Measurements from ENCODE around the gene DAB2.

Gene DAB2

DNA sequence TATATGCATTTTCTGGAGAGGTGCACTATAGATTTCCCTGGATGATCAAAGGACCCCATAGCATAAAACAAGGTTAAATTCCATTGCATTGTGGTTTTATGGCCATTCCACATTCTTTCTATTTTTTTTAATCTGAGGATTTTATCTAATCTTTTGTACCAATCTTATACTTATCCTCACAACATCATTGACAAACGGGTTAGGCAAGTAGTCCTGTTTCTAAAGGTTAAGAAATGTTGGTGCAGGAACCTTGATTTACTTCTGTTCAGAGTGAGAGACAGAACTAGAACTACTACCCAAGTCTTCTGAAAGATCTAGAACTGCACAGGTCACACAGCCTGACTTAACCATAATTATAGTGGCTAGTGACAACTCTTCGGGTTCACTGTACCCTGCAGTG is 5.7 kb upstream of the DAB2 start:
- Histone ChIP-seq H3K9ac (ENCODE audit: low read length) (no peak overlapping the region), H3K79me2 (ENCODE audit: insufficient read depth, low read length) (no peaks in the 10 kb centered on the region), H3K9me3 (ENCODE audit: low read length) (no peaks in the 10 kb centered on the region), H2AFZ (ENCODE audit: low read length) (no peak overlapping the region), H3K4me3 (ENCODE audit: low read depth, low read length, poor library complexity, severe bottlenecking) (no peak overlapping the region), H4K20me1 (ENCODE audit: insufficient read depth, low read length) (no peaks in the 10 kb centered on the region), H3K4me2 (ENCODE audit: low read length) (no peak overlapping the region), H3K27ac (ENCODE audit: low read depth, low read length, poor library complexity, severe bottlenecking) (no peak overlapping the region), H3K36me3 (ENCODE audit: insufficient read depth, low read length) (no peaks in the 10 kb centered on the region), H3F3A (ENCODE audit: insufficient read depth, low read length) (no peaks in the 10 kb centered on the region), H3K9me2 (ENCODE audit: low read depth, low read length) (no peaks in the 10 kb centered on the region), H3K4me1 (ENCODE audit: insufficient read depth, low read length, severe bottlenecking) (no peaks in the 10 kb centered on the region), H3K27me3 (ENCODE audit: insufficient read depth, low read length) (no peaks in the 10 kb centered on the region)
- TF ChIP-seq, protein P1, sequence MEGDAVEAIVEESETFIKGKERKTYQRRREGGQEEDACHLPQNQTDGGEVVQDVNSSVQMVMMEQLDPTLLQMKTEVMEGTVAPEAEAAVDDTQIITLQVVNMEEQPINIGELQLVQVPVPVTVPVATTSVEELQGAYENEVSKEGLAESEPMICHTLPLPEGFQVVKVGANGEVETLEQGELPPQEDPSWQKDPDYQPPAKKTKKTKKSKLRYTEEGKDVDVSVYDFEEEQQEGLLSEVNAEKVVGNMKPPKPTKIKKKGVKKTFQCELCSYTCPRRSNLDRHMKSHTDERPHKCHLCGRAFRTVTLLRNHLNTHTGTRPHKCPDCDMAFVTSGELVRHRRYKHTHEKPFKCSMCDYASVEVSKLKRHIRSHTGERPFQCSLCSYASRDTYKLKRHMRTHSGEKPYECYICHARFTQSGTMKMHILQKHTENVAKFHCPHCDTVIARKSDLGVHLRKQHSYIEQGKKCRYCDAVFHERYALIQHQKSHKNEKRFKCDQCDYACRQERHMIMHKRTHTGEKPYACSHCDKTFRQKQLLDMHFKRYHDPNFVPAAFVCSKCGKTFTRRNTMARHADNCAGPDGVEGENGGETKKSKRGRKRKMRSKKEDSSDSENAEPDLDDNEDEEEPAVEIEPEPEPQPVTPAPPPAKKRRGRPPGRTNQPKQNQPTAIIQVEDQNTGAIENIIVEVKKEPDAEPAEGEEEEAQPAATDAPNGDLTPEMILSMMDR (IDR thresholded peaks at IDR 0.05; ENCODE audit: low read length) = no peak
- TF ChIP-seq EZH2 (IDR thresholded peaks at IDR 0.05; ENCODE audit: borderline replicate concordance, low read length) = no peak

DNA sequence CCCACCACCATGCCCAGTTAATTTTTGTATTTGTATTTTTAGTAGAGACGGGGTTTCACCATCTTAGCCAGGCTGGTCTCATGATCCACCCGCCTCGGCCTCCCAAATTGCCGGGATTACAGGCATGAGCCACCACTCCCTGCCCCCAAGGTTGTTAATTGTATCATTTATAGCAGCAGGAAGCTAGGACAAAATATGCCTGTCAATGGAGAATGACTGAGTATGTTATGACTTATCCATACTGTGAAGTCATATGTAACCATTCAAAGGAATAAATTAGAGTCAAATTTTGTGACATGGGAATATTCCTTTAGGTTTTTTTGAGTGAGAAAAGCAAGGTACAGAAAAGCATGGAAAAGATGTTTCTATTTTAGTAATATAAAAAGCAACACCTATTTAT is 3.9 kb upstream of the DAB2 start:
- H3F3A ChIP-seq (ENCODE audit: insufficient read depth, low read length) = no peaks in the 10 kb centered on the region
- H3K27me3 ChIP-seq (ENCODE audit: insufficient read depth, low read length) = no peaks in the 10 kb centered on the region
- H3K9ac ChIP-seq (ENCODE audit: low read length) = no peak overlapping the region
- TF ChIP-seq EZH2 (IDR thresholded peaks at IDR 0.05; ENCODE audit: borderline replicate concordance, low read length) = no peak
- TF ChIP-seq, protein P1 (IDR thresholded peaks at IDR 0.05; ENCODE audit: low read length) = no peak
- no peaks in the 10 kb centered on the region for H3K36me3 ChIP-seq (ENCODE audit: insufficient read depth, low read length)
- H3K4me3 ChIP-seq (ENCODE audit: low read depth, low read length, poor library complexity, severe bottlenecking) = no peak overlapping the region
- H3K4me2 ChIP-seq (ENCODE audit: low read length) = no peak overlapping the region
- no peaks in the 10 kb centered on the region for H4K20me1 ChIP-seq (ENCODE audit: insufficient read depth, low read length)
- H2AFZ ChIP-seq (ENCODE audit: low read length) = no peak overlapping the region
- no peaks in the 10 kb centered on the region for H3K9me3 ChIP-seq (ENCODE audit: low read length)
- H3K27ac ChIP-seq (ENCODE audit: low read depth, low read length, poor library complexity, severe bottlenecking) = no peak overlapping the region
- no peaks in the 10 kb centered on the region for H3K4me1 ChIP-seq (ENCODE audit: insufficient read depth, low read length, severe bottlenecking)
- H3K79me2 ChIP-seq (ENCODE audit: insufficient read depth, low read length) = no peaks in the 10 kb centered on the region
- no peaks in the 10 kb centered on the region for H3K9me2 ChIP-seq (ENCODE audit: low read depth, low read length)

DNA sequence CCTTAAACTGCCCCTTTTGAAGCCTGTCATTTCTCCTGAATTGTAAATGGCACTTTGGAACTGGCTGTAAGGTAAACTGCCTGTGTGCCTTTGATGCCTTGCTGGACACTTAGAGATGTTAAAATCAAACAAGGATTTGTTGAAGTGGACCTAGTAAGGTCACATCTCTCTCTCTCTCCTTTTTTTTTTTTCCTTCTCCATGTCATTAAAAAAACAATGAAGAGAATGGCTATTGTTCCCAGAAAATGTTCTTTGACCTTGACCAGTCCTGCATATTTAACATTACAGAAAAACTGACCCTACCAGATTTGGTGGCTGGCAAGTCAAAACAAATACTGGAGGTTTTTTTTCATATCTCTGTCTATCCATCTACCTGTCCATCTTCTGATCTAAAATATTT is 2.9 kb upstream of the DAB2 start:
- Histone ChIP-seq H3F3A (ENCODE audit: insufficient read depth, low read length) (no peaks in the 10 kb centered on the region), H3K79me2 (ENCODE audit: insufficient read depth, low read length) (no peaks in the 10 kb centered on the region), H3K36me3 (ENCODE audit: insufficient read depth, low read length) (no peaks in the 10 kb centered on the region), H3K9me2 (ENCODE audit: low read depth, low read length) (no peaks in the 10 kb centered on the region), H3K4me2 (ENCODE audit: low read length) (no peak overlapping the region), H4K20me1 (ENCODE audit: insufficient read depth, low read length) (no peaks in the 10 kb centered on the region), H3K4me3 (ENCODE audit: low read depth, low read length, poor library complexity, severe bottlenecking) (no peak overlapping the region), H3K4me1 (ENCODE audit: insufficient read depth, low read length, severe bottlenecking) (no peaks in the 10 kb centered on the region), H3K27me3 (ENCODE audit: insufficient read depth, low read length) (no peaks in the 10 kb centered on the region), H3K9me3 (ENCODE audit: low read length) (no peaks in the 10 kb centered on the region), H2AFZ (ENCODE audit: low read length) (no peak overlapping the region), H3K9ac (ENCODE audit: low read length) (no peak overlapping the region), H3K27ac (ENCODE audit: low read depth, low read length, poor library complexity, severe bottlenecking) (no peak overlapping the region)
- TF ChIP-seq, protein P1 (IDR thresholded peaks at IDR 0.05; ENCODE audit: low read length) = no peak
- no peak for TF ChIP-seq EZH2 (IDR thresholded peaks at IDR 0.05; ENCODE audit: borderline replicate concordance, low read length)
